Stimulated activated CD8-positive, alpha-beta memory T cell treated with anti-CD3 and anti-CD28 coated beads, Interleukin-7, amount 100 ng/mL, for 4 hours (primary cell): ENCODE measurements around the gene GAS6.
"Not testable (repeated sequence)": the region's sequence is repeated elsewhere in the genome, so short reads cannot be mapped to it uniquely, and the experiment has no call there.

Source experiments
- DNase-seq, 2 donors: peaks; one replicate each; pipeline ENCODE4 v3.0.0-alpha.2; 2020; ENCODE audit warnings: low read depth in 2 of 2

Gene GAS6

GRCh38 chr13:113837560-113838355, 26.1 kb downstream of the GAS6 start:
- no peak for DNase-seq

DNA sequence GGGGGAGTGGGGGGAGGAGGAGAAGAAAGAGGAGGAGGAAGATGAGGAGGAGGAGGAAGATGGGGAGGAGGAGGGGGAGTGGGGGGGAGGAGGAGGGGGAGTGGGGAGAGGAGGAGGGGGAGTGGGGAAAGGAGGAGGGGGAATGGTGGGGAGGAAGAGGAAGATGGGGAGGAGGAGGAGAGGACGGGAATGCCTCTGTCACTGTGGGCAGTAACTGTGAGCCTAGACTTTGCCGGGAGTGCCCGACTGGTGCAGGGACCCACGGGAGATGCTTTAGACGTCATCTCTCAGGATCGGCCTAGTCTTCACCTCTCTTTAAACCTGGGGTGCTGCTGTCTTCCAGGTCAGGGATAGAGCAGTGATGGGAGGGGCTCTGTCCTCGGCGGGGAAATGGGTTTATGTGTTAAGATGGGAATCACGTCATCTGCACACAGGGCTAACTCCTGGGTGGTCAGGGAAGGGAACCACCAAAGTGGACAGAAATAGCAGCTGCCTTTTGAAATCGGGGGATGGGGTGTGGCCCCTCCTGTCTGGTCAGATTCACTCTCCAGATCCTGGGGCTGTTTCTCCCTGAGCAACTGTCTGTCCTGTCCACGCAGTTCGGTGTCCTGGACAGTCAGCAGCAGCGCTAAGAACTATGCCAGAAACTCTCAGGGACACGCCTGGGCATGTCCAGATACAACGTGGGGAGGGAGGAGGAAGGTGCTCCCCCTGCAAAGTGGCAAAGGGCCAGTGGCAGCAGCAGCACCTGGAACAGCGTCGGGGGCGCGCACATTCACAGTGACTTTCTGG, 26.9 kb downstream of the GAS6 start:
- DNase-seq, result no peak

DNA sequence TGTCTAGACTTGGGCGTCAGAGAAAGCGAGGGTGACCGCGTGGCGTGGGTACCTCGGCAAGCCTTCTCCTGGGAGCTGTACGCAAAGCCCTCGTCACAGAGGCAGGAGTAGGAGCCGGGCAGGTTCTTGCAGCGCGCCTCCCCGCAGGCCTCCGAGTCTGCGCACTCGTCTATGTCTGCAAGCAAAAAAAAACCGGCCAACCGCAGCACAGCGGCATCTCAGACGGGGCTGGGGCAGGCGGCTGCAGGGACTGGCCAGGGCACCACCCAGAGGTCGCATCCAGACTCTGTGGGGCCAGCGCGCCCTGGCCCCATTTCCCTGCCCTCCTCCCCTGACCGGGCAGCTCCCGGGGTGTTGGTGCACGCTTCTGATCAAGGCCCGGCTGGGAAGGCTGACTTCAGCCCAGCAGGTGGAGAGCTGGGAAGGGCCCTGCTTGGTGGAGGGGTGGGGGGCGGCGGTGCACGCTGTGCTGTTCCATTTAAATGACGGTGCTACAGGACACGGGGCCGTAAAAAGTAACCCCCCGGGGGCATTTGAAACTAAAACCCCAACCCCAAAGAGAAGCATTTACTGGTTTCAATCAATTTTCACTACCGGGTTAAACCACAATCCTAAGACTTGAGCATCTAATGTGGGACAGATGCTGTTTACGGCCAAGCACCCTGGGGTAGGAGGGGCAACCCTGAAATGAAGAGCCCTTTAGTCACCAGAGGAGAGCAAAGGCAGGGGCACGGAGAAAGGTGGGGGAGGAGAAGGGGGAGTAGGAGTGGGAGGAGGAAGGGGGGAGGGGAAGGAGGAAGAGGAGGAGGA, 28.2 kb downstream of the GAS6 start:
- DNase-seq, result no peak

DNA sequence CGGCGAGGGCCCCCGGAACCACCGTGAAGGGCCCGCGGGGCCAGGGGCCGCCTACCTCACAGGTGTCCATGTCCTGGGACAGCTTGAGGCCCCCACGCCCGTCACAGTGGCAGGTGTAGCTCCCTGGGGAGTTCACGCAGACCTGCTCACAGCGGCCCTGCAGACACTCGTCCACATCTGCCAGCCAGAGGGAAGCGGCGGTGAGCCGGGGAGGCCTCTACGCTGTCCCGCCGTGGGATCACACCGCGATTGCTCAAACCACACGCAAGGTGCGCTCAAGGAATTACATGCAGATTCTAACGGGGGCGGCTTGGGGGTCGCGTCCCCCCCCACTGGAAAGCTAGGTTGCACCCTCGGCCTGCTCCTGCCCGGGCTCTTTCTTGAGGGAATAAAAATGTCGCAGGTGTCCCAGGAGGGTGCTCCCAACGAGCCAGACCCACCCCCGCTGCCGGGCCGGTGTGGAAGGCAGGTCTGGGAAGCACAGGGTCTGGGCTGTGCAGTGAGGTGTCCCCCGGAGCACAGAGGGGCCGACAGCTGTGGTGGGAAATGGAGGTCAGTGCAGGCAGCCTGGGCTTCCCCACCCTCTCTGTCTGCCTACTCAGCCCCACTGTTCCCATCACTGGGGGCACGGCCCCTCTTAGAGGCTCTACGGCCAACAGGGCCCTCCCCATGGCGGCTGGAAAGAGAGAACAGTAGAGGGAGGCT, 29.2 kb downstream of the GAS6 start:
- no peak for DNase-seq

- DNase-seq, result not testable (repeated sequence)
Observed at GRCh38 chr13:113834006-113834405, 29.9 kb downstream of the GAS6 start.

GRCh38 chr13:113833111-113833830, 30.6 kb downstream of the GAS6 start:
- no peak for DNase-seq

DNA sequence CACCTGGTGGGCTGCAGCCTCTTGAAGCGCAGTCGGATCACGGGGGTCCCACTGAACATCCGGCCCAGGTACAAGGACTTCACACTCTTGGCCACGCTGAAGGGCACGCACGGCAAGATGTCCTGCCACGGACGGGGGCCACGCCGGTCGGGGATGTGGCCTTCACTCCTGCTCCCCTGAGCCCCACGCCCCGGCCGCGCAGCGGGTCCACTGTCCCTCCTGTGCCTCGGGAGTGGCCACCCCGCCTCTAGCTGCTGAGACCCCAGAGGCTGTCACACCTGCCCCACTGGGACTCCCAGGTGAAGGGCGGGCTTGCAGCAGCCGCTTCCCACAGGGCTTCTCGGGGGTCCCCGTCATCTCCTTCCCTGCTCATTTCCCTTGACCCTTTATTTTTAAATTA, 31.2 kb downstream of the GAS6 start:
- no peak for DNase-seq

DNA sequence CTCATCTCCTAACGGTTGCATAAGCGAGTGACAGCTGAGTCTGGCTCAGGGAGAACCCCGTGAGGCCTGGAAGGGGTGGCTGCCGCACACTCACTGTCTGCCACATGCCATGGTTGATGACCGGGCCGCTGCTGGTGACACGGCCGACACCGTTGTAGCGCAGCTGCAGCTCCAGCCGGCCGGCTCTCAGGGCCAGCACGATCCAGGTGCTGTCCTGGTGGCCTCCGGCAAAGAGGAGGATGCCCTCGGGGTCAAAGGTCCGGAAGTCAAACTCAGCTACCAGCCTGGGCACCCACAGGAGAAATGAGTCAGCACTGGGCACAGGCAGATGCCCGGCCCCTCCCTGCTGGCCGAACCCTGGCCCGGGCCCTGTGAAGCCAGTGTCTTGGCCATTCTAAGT, 31.7 kb downstream of the GAS6 start:
- no peak for DNase-seq

GRCh38 chr13:113831061-113831460, 32.8 kb downstream of the GAS6 start:
- no peak for DNase-seq

- not testable (repeated sequence) for DNase-seq
Observed at GRCh38 chr13:113830426-113830950, 33.4 kb downstream of the GAS6 start.

DNA sequence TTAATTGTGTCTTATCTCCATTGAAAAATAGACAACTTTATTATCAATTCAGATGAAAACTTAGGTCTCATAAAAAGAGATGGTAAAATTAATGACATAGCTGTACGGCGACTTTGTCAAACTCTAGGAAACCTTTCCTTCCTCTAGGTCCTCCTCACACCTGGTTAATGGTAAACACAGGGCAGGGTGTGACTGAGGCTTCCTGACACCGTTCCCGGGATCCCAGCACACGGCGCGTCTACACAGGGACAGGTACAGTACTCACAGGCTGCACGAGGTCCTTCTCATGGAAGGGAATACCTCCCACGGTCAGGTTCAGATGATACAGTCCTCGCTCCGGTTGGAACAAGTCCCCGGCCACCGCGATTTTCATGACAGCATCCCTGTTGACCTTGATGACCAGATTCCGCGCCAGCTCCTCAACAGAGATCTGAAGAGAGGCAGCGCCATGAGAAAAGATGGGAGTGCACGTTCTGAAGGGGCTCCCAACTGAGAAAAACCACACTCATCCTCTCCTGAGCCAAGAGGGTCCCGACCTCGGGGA, 35.5 kb downstream of the GAS6 start:
- DNase-seq, result no peak

- DNase-seq, result no peak
Observed at GRCh38 chr13:113827021-113827420, 36.9 kb downstream of the GAS6 start.

GRCh38 chr13:113826446-113826845, 37.4 kb downstream of the GAS6 start:
- DNase-seq, result not testable (repeated sequence)

DNA sequence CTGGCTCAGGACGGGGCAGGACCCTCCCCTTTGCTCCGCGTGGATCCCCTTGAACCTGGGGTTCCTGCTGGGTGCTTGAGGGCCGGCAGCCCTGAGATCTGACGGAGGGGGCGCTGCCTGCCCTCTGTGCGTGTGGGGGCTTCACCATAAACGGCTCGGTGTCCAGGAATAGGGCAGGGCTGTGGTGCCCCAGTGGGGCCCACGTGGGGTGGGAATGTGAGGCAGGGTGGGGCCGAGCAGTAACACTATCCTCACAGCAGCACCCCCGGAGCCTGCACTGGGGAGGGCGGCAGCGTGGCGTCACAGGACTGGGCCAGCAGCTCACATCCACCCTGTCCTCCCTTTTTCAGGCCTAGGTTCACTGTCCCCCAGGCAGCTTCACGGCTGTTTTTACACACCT, 38.0 kb downstream of the GAS6 start:
- no peak for DNase-seq

- no peak for DNase-seq
Observed at GRCh38 chr13:113823771-113824170, 40.1 kb downstream of the GAS6 start.

- no peak for DNase-seq
Observed at GRCh38 chr13:113822956-113823744, 40.7 kb downstream of the GAS6 start.

DNA sequence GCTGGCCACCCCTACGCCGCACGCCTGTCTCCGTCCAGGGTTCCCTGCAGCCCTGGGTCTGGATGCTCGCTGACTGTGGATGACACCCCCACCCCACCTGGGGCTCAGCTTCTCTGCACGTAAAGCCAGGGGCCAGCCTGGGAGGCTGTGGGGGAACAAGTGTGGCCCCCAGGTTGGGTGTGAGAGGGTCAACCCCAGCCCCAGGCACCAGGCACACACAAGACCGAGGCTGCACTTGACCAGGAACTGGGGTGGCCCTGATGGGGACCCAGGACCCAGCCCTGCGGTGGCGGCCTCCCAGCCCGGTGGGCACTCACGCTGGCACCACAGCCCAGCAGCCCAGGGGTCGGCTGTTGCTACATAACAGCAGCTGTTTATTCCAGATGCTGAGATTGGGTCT, 41.6 kb downstream of the GAS6 start:
- no peak for DNase-seq

- no peak for DNase-seq
Observed at GRCh38 chr13:113821847-113822246, 42.0 kb downstream of the GAS6 start.

DNA sequence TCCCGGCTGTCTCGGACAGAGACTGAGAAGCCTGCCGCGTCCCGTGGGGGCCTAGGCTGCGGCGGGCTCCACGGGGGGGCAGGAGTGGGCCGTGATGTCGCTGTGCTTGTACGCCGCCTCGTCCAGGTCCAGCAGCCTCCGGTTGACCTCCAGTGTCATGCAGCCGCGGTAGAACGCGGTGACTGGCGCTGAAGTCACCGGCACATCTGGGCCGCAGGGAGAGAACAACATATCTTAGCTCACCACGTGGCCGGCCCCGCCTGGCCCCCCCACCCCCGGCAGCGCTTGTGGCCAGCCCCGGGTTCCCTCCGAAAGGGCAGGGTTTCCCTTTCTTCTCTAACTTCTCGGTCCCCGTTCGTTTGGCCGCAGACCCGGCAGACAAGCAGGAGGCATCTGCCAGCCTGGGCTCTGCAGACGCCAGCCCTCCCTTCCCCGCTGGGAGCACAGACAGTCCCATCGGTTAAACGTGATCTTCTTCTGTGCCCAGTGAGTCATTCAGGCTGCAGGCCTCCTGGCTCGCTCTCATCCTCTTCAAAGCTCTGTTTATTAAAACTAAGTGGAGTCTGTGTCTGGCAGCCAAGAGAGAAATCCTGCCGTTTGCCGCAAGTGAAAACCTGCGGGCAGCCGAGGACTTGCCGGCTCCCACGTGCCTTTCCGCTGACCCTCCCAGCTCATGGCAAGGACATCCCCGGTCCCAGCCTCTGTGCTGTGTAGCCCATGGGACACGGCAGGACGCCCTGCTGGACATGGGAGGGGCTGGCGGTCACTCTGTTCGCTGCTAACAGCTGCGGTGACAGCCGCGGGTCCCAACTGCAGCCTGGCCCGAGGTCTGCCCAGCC, 42.8 kb downstream of the GAS6 start:
- no peak for DNase-seq
